ENCODE data around the gene RETREG1.

Gene RETREG1

DNA sequence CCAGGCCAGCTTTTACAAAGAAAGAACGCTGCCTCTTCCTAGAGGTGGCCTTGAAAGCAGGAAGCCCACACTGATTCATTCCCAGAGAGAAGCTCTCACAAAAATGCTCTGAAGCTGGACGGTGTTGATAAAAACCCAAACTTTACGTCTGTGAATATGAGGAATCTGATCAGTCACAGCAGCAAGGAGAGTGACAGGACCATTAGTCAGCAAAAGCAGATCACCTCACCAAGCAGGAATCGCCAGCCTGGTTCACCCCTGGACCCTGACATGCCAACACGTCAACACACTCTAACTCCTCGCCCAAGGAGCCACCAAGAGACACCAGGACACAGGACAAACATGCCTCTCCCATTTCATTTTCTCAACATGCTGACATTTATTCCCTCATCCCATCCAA is 80.6 kb downstream of the RETREG1 start:
- no peak for DNase-seq (ENCODE audit: extremely low spot score)
- POLR2A ChIA-PET: no interaction called here
- CTCF ChIA-PET: no interaction called here
- TF ChIP-seq ARNT (IDR thresholded peaks at IDR 0.05) (no peak), LEF1 (IDR thresholded peaks at IDR 0.05; ENCODE audit: borderline replicate concordance) (no peak), SP1 (IDR thresholded peaks at IDR 0.05) (no peak), ELF4 (IDR thresholded peaks at IDR 0.05) (no peak), HDGF (IDR thresholded peaks at IDR 0.05; ENCODE audit: borderline replicate concordance) (no peak), BHLHE40 (IDR thresholded peaks at IDR 0.05; ENCODE audit: borderline replicate concordance) (no peak), NFRKB (IDR thresholded peaks at IDR 0.05) (no peak), FOXK2 (IDR thresholded peaks at IDR 0.05) (no peak), CTBP1 (IDR thresholded peaks at IDR 0.05; ENCODE audit: borderline replicate concordance) (no peak), ZNF384 (IDR thresholded peaks at IDR 0.05) (no peak), L3MBTL2 (conservative IDR thresholded peaks at IDR 0.05) (no peak), TARDBP (IDR thresholded peaks at IDR 0.05) (no peak), FOXM1 (IDR thresholded peaks at IDR 0.05; ENCODE audit: borderline replicate concordance) (no peak), SUZ12 (IDR thresholded peaks at IDR 0.05) (no peak), FOXA1 (IDR thresholded peaks at IDR 0.05) (no peak)

DNA sequence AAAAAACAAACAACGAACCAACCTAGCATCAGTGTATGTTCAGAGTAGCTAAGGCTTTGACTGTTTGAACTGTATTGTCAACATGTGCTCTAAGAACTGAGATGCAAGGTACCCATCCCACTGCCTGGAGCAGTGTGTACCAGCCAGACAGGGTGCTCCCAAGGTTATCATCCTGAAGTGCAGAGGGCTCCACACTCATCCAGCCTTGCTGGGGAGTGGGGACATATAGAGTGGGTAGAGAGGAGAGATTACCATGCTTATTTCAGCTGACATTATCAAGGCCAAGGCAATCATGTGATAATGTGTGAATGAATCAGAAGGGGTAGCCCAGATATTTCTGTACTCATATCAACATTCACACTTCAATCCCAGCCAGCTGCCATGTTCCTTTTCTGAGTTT is 82.5 kb downstream of the RETREG1 start:
- TF ChIP-seq LEF1 (IDR thresholded peaks at IDR 0.05; ENCODE audit: borderline replicate concordance) (no peak), NFRKB (IDR thresholded peaks at IDR 0.05) (no peak), TARDBP (IDR thresholded peaks at IDR 0.05) (no peak), FOXM1 (IDR thresholded peaks at IDR 0.05; ENCODE audit: borderline replicate concordance) (no peak), SUZ12 (IDR thresholded peaks at IDR 0.05) (no peak), ZNF384 (IDR thresholded peaks at IDR 0.05) (no peak), ELF4 (IDR thresholded peaks at IDR 0.05) (no peak), FOXK2 (IDR thresholded peaks at IDR 0.05) (no peak), BHLHE40 (IDR thresholded peaks at IDR 0.05; ENCODE audit: borderline replicate concordance) (no peak), L3MBTL2 (conservative IDR thresholded peaks at IDR 0.05) (no peak), CTBP1 (IDR thresholded peaks at IDR 0.05; ENCODE audit: borderline replicate concordance) (no peak), SP1 (IDR thresholded peaks at IDR 0.05) (no peak)
- TF ChIP-seq, protein P1, sequence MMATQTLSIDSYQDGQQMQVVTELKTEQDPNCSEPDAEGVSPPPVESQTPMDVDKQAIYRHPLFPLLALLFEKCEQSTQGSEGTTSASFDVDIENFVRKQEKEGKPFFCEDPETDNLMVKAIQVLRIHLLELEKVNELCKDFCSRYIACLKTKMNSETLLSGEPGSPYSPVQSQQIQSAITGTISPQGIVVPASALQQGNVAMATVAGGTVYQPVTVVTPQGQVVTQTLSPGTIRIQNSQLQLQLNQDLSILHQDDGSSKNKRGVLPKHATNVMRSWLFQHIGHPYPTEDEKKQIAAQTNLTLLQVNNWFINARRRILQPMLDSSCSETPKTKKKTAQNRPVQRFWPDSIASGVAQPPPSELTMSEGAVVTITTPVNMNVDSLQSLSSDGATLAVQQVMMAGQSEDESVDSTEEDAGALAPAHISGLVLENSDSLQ (IDR thresholded peaks at IDR 0.05): no peak
- POLR2A ChIA-PET: no interaction called here
- CTCF ChIA-PET: no interaction called here
- DNase-seq (ENCODE audit: extremely low spot score): no peak

DNA sequence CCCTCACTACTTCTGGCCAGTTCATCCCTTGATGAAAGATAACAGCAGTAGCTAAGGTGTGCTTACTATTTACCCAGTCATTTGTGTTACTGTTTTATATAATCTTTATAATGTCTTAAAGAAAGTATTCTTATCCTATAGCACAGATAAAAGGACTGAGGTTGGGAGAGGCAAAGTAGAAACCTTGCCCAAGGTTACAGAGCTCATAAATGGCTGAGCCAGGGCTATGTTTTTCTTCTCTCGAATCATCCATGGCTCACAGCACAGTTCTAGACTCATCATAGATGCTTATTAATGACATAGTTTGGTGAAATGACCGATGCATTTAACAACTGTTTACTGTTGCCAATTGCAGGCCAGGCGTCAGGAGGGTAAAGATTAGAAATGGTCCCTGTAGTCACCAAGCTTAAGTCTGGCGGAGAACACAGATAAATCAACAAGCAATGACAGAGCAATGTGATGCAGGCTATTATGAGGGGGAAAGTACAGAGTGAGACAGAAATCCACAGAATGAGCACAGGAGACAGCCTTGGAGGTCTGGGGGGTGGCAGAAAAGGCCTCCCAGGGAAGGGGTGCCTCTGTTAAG is 85.6 kb downstream of the RETREG1 start:
- no peak for DNase-seq (ENCODE audit: extremely low spot score)
- CTCF ChIA-PET: no interaction called here
- TF ChIP-seq L3MBTL2 (conservative IDR thresholded peaks at IDR 0.05) (no peak), HDGF (IDR thresholded peaks at IDR 0.05; ENCODE audit: borderline replicate concordance) (no peak), ELF4 (IDR thresholded peaks at IDR 0.05) (no peak), FOXA1 (IDR thresholded peaks at IDR 0.05) (no peak), FOXM1 (IDR thresholded peaks at IDR 0.05; ENCODE audit: borderline replicate concordance) (no peak), ARNT (IDR thresholded peaks at IDR 0.05) (no peak)
- TF ChIP-seq, protein P1 (IDR thresholded peaks at IDR 0.05): peak; percentile 64
- POLR2A ChIA-PET: no interaction called here

DNA sequence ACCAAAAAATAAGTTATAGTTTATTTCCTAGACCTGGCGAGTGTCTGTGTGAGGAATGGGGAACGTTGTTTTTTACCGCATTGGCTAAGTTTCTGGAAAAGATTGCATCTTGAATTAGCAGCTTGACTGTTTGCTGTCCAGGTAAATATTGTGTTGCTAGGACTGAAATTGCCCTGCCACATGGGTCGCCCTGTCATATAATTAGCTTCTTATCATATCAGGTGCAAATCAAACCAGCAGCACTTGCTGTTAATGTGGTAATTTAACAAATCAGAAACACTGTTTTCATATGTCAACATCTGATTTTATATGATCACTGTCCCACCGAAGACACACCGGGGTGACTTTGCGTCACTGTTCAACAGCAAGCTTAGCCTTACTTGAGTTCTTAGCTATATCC is 87.5 kb downstream of the RETREG1 start:
- no peak for TF ChIP-seq FOXA1 (IDR thresholded peaks at IDR 0.05)
- no peak for TF ChIP-seq NFRKB (IDR thresholded peaks at IDR 0.05)
- TF ChIP-seq LEF1 (IDR thresholded peaks at IDR 0.05; ENCODE audit: borderline replicate concordance): no peak
- TF ChIP-seq ARNT (IDR thresholded peaks at IDR 0.05): no peak
- no peak for TF ChIP-seq ZNF384 (IDR thresholded peaks at IDR 0.05)
- no peak for TF ChIP-seq FOXM1 (IDR thresholded peaks at IDR 0.05; ENCODE audit: borderline replicate concordance)
- TF ChIP-seq HDGF (IDR thresholded peaks at IDR 0.05; ENCODE audit: borderline replicate concordance): no peak
- no peak for TF ChIP-seq TARDBP (IDR thresholded peaks at IDR 0.05)
- TF ChIP-seq BHLHE40 (IDR thresholded peaks at IDR 0.05; ENCODE audit: borderline replicate concordance): no peak
- TF ChIP-seq SP1 (IDR thresholded peaks at IDR 0.05): no peak
- TF ChIP-seq CTBP1 (IDR thresholded peaks at IDR 0.05; ENCODE audit: borderline replicate concordance): no peak
- no peak for TF ChIP-seq ELF4 (IDR thresholded peaks at IDR 0.05)
- no peak for TF ChIP-seq L3MBTL2 (conservative IDR thresholded peaks at IDR 0.05)
- no peak for TF ChIP-seq SUZ12 (IDR thresholded peaks at IDR 0.05)
- no peak for TF ChIP-seq FOXK2 (IDR thresholded peaks at IDR 0.05)
- TF ChIP-seq, protein P1 (IDR thresholded peaks at IDR 0.05): no peak
- DNase-seq (ENCODE audit: extremely low spot score): no peak
- ChIA-PET POLR2A (no interaction called here), CTCF (interaction anchor here (0.6 kb wide), 1 partner anchor 101 kb away, joined by 3 read pairs; no protein-coding TSS in a partner anchor)

DNA sequence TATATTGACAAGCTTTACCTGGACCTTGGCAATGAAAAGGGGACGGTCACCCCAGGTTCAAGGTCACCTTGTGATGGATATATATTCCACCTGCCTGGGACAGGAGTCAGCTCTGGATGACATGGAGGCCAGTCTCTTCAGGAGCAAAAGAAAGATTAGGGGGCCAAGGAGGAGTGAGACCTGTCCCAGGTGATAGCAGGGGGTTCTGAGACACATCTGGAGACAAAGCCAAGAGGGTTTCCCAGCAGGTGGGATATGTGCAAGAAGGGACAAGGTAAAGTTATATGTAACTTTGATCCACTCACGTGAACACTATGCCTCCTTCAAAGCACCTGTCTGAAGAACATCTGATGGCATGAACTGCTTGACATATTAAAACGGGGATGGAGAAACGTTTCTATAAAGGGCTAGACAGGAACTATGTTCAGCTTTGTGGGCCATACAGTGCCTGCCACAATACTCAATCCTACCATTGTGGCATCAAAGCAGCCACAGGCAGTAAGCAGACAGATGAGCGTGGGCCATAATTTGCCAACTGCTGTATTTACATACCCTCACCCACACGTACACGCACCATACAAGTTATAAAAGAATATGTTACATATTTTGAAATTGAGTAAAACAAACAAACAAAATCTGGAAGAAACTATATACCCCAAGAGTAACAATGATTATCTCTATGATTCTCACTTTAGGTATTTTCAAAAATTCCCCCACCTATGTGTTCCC is 88.3 kb downstream of the RETREG1 start:
- TF ChIP-seq SP1 (IDR thresholded peaks at IDR 0.05) (no peak), FOXM1 (IDR thresholded peaks at IDR 0.05; ENCODE audit: borderline replicate concordance) (no peak), HDGF (IDR thresholded peaks at IDR 0.05; ENCODE audit: borderline replicate concordance) (no peak), LEF1 (IDR thresholded peaks at IDR 0.05; ENCODE audit: borderline replicate concordance) (no peak), L3MBTL2 (conservative IDR thresholded peaks at IDR 0.05) (no peak), BHLHE40 (IDR thresholded peaks at IDR 0.05; ENCODE audit: borderline replicate concordance) (no peak), FOXK2 (IDR thresholded peaks at IDR 0.05) (no peak), CTBP1 (IDR thresholded peaks at IDR 0.05; ENCODE audit: borderline replicate concordance) (no peak), ZNF384 (IDR thresholded peaks at IDR 0.05) (no peak), ELF4 (IDR thresholded peaks at IDR 0.05) (no peak), TARDBP (IDR thresholded peaks at IDR 0.05) (no peak), SUZ12 (IDR thresholded peaks at IDR 0.05) (no peak), FOXA1 (IDR thresholded peaks at IDR 0.05) (no peak), ARNT (IDR thresholded peaks at IDR 0.05) (no peak), NFRKB (IDR thresholded peaks at IDR 0.05) (no peak)
- TF ChIP-seq, protein P1 (IDR thresholded peaks at IDR 0.05): no peak
- DNase-seq (ENCODE audit: extremely low spot score): no peak
- ChIA-PET POLR2A (no interaction called here), CTCF (interaction anchor here (0.6 kb wide), 1 partner anchor 100 kb away, joined by 3 read pairs; no protein-coding TSS in a partner anchor)

Data from HEK293T (cell line).